Activated naive CD8-positive, alpha-beta T cell treated with anti-CD3 and anti-CD28 coated beads, Interleukin-2, amount 10 ng/mL, durations not matched to agents 7 days and 5 days (primary cell): ENCODE measurements around the gene HAPLN1. TPM values are rescaled to one million over a fixed set of nuclear protein-coding genes. Genes with fewer than 3 reads are reported as not detected.
"Not testable (repeated sequence)": the region's sequence is repeated elsewhere in the genome, so short reads cannot be mapped to it uniquely, and the experiment has no call there.

Source experiments
- ATAC-seq: fragments of 150-1000 bp; cut with Tn5 transposase; one replicate; pipeline ENCODE4 v1.10.0; 2021; ENCODE audit warnings: low read depth, moderate library complexity
- POLR2A ChIA-PET: fragments of 350-600 bp; sonication (Branson Sonifier 250); formaldehyde crosslinking; loops from one replicate; lab custom pipeline; 2021; ENCODE audit warnings: antibody characterized with exemption; lab: Charles Lee
- DNase-seq: peaks from one replicate; pipeline ENCODE4 v3.0.0; 2021
- H3K27ac Mint-ChIP-seq: one replicate; pipeline ENCODE4 v1.8.0; 2022; ENCODE audit warnings: mild to moderate bottlenecking, mixed read lengths
- H3K27me3 Mint-ChIP-seq: one replicate; pipeline ENCODE4 v1.8.0; 2022; ENCODE audit warnings: mild to moderate bottlenecking, moderate library complexity, mixed read lengths
- H3K36me3 Mint-ChIP-seq: one replicate; pipeline ENCODE4 v1.8.0; 2021; ENCODE audit warnings: mild to moderate bottlenecking, mixed read lengths
- H3K4me1 Mint-ChIP-seq: one replicate; pipeline ENCODE4 v1.8.0; 2021; ENCODE audit warnings: mixed read lengths
- H3K4me3 Mint-ChIP-seq: one replicate; pipeline ENCODE4 v1.8.0; 2022; ENCODE audit warnings: mild to moderate bottlenecking, moderate library complexity, mixed read lengths
- H3K9me3 Mint-ChIP-seq: one replicate; pipeline ENCODE4 v1.8.0; 2021; ENCODE audit warnings: mixed read lengths
- total RNA-seq, 2 experiments: library from RNA; stranded (reverse); gene quantifications; one replicate each; pipeline ENCODE4 v1.2.3, GENCODE V29; 2021

Gene HAPLN1
- not detected for total RNA-seq

DNA sequence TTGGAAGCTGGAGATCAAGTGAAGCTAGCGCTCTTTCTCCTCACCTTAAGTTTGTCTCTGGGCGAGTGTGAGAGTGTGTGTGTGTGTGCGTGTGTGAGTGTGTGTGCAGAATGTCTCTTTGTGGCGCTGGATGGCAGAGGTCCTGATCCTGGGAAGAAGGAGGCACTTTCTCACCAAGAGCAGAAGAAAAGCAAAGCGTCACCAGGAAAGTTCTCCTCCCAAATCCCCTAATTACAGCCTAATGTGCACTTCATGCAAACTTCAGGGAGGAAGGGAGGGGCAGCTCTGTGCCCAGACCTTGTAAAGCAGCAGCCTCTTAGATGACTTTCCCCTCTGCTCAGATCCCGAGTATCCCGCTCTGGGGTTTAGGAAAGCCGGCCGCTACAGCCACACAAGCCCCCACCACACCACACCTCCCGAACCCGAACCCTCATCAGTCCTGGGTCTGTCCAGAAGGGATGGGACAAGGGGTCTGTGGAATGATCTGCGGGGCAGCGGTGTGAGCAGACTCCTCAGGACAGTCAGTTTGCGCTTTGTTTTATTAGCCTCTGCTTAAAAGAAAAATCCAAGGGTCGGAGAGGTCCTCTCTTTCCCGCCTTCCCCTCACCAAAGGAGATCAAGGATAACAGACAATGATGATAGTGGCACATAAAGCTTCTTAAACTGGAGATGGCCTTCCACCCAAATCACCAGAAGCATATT, at the start of gene HAPLN1:
TSS of gene HAPLN1 (minus strand) at position 20 of the 702 bp plus-strand sequence. CDS start 47,332 bp downstream, outside the sequence.
- H3K4me1 Mint-ChIP-seq, result peaks cover 3% of the 10 kb centered on the region
- no peak within 1 kb of the TSS for H3K27ac Mint-ChIP-seq

DNA sequence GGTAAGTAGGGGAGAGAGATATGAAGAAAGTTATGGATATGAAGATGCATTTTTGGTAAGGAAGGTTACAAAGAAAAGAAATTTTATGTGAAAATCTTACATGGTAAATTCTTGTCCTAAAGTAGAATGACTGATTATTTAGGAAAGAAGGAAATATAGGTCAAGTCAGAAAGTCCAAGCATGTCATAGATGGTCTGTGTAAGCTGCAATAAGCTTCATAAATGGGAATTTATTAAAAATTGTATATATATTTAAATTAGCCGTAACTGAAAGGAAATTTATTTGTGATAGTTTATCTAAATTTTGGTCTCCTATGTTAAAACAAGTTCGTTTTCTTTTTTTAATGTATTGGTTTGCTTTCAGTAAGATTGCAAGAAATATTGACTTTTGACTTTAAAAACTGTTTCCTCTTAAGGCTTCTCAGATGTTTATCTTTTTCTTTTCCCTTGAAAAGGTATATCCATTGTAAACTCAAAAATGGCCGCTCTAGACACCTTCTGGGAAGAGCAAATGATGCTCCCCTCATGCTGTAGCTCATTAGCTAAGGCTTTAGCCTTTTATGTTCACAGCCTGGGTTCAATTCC, 46.8 kb upstream of the HAPLN1 start:
- peaks cover 5% of the 10 kb centered on the region for H3K9me3 Mint-ChIP-seq
- no peak for ATAC-seq
- H3K4me1 Mint-ChIP-seq, result no peaks in the 10 kb centered on the region

More for the DNA sequence above, at the start of gene HAPLN1:
- Mint-ChIP-seq H3K36me3 (no peaks in the 10 kb centered on the region), H3K4me3 (peak within 1 kb of the TSS; percentile 77), H3K9me3 (no peaks in the 10 kb centered on the region), H3K27me3 (peaks cover 57% of the 10 kb centered on the region)
- ATAC-seq, result no peak
- POLR2A ChIA-PET, result no interaction called here
- DNase-seq, result no peak

DNA sequence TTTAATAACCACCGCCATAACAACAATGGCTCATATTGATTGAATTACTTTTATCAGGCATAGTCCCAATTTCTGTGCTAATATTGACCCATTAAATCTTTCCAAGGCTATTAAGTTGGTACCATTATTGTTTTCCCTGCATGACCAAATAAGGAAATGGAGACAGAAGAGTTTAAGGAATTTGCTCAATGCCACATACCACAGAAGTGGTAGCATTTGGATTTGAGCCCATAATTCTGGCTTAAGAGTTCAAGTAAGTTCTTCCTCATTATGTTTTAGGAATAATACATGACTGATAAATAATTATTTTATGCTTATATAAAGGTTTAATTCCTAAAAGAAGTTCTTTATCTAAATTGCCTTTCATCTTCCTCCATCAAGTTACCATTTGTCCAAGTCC, 43.4 kb upstream of the HAPLN1 start:
- Mint-ChIP-seq H3K4me1 (no peaks in the 10 kb centered on the region), H3K27me3 (no peaks in the 10 kb centered on the region), H3K4me3 (no peak overlapping the region), H3K9me3 (peaks cover 5% of the 10 kb centered on the region), H3K36me3 (no peaks in the 10 kb centered on the region), H3K27ac (no peak overlapping the region)
- POLR2A ChIA-PET, result no interaction called here
- DNase-seq (no peak), ATAC-seq (no peak)

More for the DNA sequence above, 46.8 kb upstream of the HAPLN1 start:
- Mint-ChIP-seq H3K27ac (no peak overlapping the region), H3K36me3 (no peaks in the 10 kb centered on the region), H3K4me3 (no peak overlapping the region), H3K27me3 (no peaks in the 10 kb centered on the region)
- DNase-seq, result no peak
- POLR2A ChIA-PET, result no interaction called here

DNA sequence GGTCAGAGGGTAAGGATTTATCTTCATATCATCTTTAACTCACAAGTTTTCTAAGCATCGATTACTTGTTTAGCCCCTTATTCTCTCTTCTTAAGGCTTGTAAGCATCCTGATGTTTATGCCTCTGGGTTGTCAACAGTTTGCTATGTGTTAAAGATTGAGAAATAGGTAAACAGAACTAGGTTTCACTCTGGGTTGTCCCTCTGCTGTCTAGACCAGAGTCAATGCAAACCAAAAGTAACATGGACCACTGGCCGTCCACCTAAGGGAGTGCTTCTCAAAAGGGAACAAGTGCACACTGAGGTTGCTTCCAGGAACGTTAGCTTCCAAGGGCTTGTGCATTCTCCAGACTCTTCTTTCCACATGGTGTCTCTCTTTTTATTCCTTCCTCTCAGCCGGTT, 39.9 kb upstream of the HAPLN1 start:
- Mint-ChIP-seq H3K27me3 (no peaks in the 10 kb centered on the region), H3K4me1 (no peaks in the 10 kb centered on the region), H3K9me3 (peaks cover 3% of the 10 kb centered on the region), H3K36me3 (no peaks in the 10 kb centered on the region), H3K4me3 (no peak overlapping the region), H3K27ac (no peak overlapping the region)
- DNase-seq, result no peak
- ATAC-seq, result no peak
- POLR2A ChIA-PET, result no interaction called here

DNA sequence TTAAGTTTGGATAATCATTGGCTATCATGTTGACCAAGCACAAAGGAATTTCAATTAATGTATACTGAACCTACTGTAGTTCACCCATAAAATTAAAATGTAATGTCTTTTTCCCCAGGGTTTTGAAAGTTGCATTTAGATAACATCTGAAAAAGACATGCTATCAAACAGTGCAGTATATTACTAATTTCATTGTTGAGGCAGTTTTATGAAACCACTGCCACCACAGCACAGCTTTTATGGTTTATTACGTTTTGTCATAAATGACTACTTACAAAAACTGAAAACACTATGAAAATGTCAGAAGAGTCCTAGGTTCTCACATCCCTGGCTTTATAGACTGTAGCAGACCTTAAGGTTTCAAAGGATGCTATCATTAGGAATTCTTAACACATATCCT, 32.0 kb upstream of the HAPLN1 start:
- DNase-seq (no peak), ATAC-seq (no peak)
- Mint-ChIP-seq H3K27ac (no peak overlapping the region), H3K4me1 (no peaks in the 10 kb centered on the region), H3K9me3 (peaks cover 5% of the 10 kb centered on the region), H3K36me3 (no peaks in the 10 kb centered on the region), H3K4me3 (no peak overlapping the region), H3K27me3 (peaks cover 4% of the 10 kb centered on the region)
- POLR2A ChIA-PET, result no interaction called here

DNA sequence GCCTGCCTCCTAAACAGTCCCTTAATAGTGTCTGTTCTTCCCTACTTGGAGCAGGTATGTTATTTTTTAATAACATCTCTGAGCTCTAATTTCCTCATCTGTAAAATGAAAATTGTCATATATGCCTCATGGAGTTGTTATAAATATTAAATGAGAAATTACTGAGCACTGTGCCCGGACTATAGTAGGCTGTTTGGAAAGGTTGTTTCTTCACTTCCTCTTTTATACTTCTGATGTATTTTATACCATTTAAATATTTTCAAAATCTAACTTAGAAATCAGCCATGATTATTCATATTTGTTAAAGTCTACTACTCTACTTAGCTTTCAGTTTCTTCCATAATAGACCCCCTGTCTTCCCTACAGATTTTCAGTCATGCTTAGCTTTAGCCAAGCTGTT, 30.5 kb upstream of the HAPLN1 start:
- H3K27ac Mint-ChIP-seq, result no peak overlapping the region
- peaks cover 4% of the 10 kb centered on the region for H3K27me3 Mint-ChIP-seq
- DNase-seq (no peak), ATAC-seq (no peak)
- no peaks in the 10 kb centered on the region for H3K36me3 Mint-ChIP-seq
- POLR2A ChIA-PET, result no interaction called here
- H3K4me3 Mint-ChIP-seq, result no peak overlapping the region
- H3K9me3 Mint-ChIP-seq, result peaks cover 5% of the 10 kb centered on the region
- no peaks in the 10 kb centered on the region for H3K4me1 Mint-ChIP-seq

DNA sequence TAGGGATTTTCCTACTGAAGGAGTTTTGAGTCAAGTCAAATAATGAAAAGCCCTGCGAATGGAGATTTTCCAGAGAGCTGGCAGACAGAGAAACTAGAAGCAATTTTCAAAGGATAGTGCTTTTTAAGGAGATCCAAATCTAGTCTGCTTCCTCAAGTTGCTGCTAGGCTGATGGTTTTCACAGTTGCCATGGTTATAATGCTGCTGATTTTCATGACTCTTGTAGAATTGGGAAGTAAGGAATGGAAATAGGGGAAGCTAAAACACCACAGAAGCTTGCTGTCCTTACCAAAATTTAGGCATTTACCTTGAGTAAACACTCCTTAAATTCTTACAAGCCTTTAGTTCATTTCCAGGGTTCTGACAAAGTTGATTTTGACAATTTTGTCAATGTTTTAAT, 30.1 kb upstream of the HAPLN1 start:
- Mint-ChIP-seq H3K36me3 (no peaks in the 10 kb centered on the region), H3K27ac (no peak overlapping the region), H3K4me3 (no peak overlapping the region), H3K9me3 (peaks cover 5% of the 10 kb centered on the region), H3K27me3 (peaks cover 4% of the 10 kb centered on the region), H3K4me1 (no peaks in the 10 kb centered on the region)
- DNase-seq (no peak), ATAC-seq (no peak)
- POLR2A ChIA-PET, result no interaction called here

DNA sequence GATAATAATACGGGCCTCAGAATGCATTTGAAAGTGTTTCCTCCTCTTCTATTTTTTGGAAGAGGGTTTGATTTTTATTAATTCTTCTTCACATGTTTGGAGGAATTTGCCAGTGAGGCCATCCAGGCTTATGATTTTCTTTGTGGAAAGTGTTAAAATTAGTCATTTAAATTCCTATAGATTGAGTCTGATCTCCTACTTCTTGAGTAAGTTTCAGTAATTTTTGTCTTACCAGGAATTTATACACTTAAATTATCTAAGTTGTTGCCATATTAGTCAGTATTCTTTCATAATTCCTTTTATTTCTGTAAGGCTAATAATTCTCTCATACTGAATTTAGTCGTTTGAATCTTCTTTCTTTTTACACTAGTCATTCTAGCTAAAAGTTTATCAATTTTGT, 25.2 kb upstream of the HAPLN1 start:
- Mint-ChIP-seq H3K27ac (no peak overlapping the region), H3K4me1 (no peaks in the 10 kb centered on the region), H3K9me3 (peaks cover 7% of the 10 kb centered on the region), H3K36me3 (no peaks in the 10 kb centered on the region), H3K4me3 (no peak overlapping the region), H3K27me3 (peaks cover 3% of the 10 kb centered on the region)
- POLR2A ChIA-PET, result no interaction called here
- ATAC-seq (no peak), DNase-seq (no peak)

DNA sequence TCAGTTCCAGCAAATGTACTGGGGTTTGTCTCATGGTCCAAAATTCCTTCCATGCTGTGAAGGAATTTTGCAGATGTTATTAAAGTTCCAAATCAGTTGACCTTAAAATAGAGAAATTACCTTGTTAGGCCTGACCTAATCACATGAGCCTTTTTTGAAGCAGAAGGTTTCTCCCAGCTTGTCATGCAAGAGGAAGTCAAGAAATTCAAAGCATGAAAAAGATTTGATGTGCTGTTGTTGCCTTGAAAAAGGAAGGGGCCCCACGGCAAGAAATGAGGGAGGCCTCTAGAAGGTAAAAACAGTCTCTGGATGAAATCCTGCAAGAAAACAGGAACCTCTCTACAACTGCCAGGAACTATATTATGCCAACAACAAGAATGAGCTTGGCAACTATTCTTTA, 24.2 kb upstream of the HAPLN1 start:
- H3K27ac Mint-ChIP-seq, result no peak overlapping the region
- no peak for ATAC-seq
- no peak for DNase-seq
- H3K36me3 Mint-ChIP-seq, result no peaks in the 10 kb centered on the region
- no peak overlapping the region for H3K4me3 Mint-ChIP-seq
- H3K9me3 Mint-ChIP-seq, result peaks cover 7% of the 10 kb centered on the region
- H3K27me3 Mint-ChIP-seq, result peaks cover 3% of the 10 kb centered on the region
- no peaks in the 10 kb centered on the region for H3K4me1 Mint-ChIP-seq
- POLR2A ChIA-PET, result no interaction called here

DNA sequence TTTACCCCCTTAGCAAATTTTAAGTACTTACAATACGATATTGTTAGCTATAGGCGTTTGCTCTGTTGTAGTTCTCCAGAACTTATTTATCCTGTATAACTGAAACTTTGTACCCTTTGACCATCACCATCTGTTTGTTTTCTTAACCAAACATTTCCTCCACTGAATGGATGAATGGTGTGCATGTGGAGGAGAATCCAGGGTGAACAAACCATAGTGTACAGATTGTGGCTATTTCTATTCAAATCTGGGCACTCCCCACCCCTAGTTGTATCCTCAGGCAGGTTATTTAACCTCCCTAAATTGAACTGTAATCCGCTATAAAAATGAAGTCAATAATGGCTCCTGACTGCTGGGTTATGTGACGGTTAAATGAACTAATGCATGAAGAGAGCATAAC, 21.4 kb upstream of the HAPLN1 start:
- Mint-ChIP-seq H3K9me3 (peaks cover 2% of the 10 kb centered on the region), H3K27ac (no peak overlapping the region)
- ATAC-seq, result no peak

DNA sequence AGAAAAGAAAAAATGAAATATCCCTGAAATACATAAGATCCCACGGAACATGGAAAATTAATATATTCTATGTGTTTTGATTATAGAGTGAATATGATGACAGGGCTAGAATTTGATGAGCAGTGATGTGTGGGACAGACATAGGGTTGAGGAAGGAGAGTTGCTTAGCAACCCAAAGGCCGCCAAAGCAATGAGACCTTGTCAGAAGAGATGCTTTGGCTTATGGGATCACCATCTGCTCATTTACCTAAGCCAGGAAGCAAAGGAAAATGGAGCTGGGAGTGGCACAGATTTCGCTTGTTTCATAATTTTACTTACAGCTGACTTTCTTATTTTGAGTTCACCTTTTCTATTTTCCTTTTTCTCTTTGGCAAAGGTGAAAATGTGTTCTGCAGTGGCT, 20.9 kb upstream of the HAPLN1 start:
- POLR2A ChIA-PET, result no interaction called here
- ATAC-seq, result no peak

More for the DNA sequence above, 21.4 kb upstream of the HAPLN1 start:
- peaks cover 3% of the 10 kb centered on the region for H3K27me3 Mint-ChIP-seq
- H3K36me3 Mint-ChIP-seq, result no peaks in the 10 kb centered on the region
- no peak for DNase-seq
- POLR2A ChIA-PET, result no interaction called here
- H3K4me3 Mint-ChIP-seq, result no peak overlapping the region
- no peaks in the 10 kb centered on the region for H3K4me1 Mint-ChIP-seq

DNA sequence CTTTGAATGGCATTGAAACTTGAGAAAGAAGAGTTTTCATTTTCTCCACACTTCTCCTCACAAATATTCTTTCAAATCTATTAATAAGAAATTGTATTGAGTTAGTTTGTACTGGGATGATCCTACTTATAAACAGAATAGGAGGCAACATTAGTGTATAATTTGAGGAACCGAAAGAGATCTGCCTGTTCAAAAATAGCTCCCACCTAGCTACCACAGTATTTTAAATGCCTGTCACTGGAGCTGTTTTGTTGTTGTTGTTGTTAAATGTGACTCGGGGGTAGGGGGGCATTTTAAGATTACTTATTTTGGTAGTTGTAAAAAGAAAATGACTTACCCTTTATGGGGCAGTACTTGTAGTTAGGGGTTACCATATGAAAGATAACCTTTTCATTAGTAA, 20.1 kb upstream of the HAPLN1 start:
- H3K27ac Mint-ChIP-seq, result no peak overlapping the region
- H3K9me3 Mint-ChIP-seq, result peaks cover 2% of the 10 kb centered on the region
- peaks cover 3% of the 10 kb centered on the region for H3K27me3 Mint-ChIP-seq
- POLR2A ChIA-PET, result no interaction called here
- H3K36me3 Mint-ChIP-seq, result no peaks in the 10 kb centered on the region
- DNase-seq (no peak), ATAC-seq (no peak)
- no peaks in the 10 kb centered on the region for H3K4me1 Mint-ChIP-seq
- H3K4me3 Mint-ChIP-seq, result no peak overlapping the region

More for the DNA sequence above, 20.9 kb upstream of the HAPLN1 start:
- H3K36me3 Mint-ChIP-seq, result no peaks in the 10 kb centered on the region
- H3K9me3 Mint-ChIP-seq, result peaks cover 2% of the 10 kb centered on the region
- H3K27me3 Mint-ChIP-seq, result peaks cover 3% of the 10 kb centered on the region
- H3K4me1 Mint-ChIP-seq, result no peaks in the 10 kb centered on the region
- DNase-seq, result no peak
- H3K27ac Mint-ChIP-seq, result no peak overlapping the region
- H3K4me3 Mint-ChIP-seq, result no peak overlapping the region

DNA sequence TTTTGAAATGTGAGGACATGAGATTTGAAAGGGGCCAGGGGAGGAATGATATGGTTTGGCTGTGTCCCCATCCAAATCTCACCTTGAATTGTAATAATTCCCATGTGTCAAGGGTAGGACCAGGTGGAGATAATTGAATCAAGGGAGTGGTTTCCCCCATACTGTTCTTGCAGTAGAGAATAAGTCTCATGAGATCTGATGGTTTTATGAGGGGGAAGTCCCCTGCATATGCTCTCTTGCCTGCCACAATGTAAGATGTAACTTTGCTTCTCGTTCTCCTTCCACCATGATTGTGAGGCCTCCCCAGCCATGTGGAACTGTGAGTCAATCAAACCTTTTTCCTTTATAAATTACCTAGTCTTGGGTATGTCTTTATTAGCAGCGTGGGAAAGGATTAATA, 15.5 kb upstream of the HAPLN1 start:
- POLR2A ChIA-PET, H3K4me1 Mint-ChIP-seq, H3K27me3 Mint-ChIP-seq, H3K27ac Mint-ChIP-seq, H3K4me3 Mint-ChIP-seq, H3K36me3 Mint-ChIP-seq, H3K9me3 Mint-ChIP-seq, DNase-seq, ATAC-seq: not testable (repeated sequence)

DNA sequence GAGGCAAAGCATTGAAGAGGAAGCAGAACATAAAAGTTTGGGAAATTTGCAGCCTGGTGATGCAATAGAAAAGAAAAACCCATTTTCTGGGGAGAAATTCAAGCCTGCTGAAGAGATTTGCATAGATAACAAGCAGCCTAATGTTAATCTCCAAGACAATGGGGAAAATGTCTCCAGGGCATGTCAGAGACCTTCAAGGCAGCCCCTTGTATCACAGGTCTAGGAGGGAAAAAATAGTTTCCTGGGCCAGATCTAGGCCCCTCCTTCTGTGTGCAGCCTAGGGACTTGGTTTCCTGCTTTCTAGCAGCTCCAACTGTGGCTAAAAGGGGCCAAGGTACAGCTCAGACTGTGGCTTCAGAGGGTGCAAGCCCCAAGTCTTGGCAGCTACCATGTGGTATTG, 14.4 kb upstream of the HAPLN1 start:
- H3K4me1 Mint-ChIP-seq, DNase-seq, H3K27me3 Mint-ChIP-seq, H3K4me3 Mint-ChIP-seq, POLR2A ChIA-PET, H3K36me3 Mint-ChIP-seq, H3K27ac Mint-ChIP-seq, H3K9me3 Mint-ChIP-seq, ATAC-seq: not testable (repeated sequence)
